NCI-H146 treated with DMSO at 0.1 percent for 48 hours (cell line): ENCODE measurements around the gene ANKZF1.

Experiments used
- DNase-seq: peaks from one replicate; lab custom pipeline; 2025; ENCODE audit not compliant: unreplicated experiment; lab: John Stamatoyannopoulos, UW

The ANKZF1 gene

DNA sequence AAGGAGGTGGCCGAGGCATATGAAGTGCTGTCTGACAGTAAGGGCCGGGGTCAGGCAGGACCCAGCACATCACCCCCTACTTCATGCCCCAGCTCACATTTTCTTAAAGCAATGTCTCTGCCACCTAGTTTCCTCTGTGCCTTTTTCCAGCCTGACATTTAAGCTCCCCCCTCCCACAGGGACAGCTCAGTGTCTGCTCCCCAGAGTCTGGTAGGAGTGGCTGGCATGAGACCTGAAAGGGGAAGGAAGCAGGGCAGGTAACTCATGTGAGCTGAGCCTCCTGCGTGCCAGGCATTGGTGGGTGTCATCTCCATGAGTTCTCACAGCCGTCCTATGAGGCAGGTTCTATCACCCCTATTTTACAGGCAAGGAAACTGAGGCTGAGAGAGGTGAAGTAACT is 51.0 kb downstream of the ANKZF1 start:
- DNase-seq: no peak

DNA sequence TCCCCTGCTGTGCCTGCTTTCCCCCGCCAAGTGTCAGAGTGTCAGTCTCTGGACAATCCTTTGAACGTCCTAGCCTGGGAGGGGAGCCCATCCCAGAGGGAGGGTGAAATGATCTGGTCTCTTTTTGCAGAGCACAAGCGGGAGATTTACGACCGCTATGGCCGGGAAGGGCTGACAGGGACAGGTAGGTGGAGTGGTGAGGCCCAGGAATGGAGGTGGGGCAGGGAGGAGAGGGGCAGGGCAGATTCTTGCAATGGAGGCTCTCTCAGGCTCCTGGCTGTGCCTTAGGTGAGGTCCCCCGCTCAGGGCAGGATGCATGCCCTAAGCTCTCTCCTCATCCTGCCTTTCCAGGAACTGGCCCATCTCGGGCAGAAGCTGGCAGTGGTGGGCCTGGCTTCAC is 52.0 kb downstream of the ANKZF1 start:
- DNase-seq: no peak

DNA sequence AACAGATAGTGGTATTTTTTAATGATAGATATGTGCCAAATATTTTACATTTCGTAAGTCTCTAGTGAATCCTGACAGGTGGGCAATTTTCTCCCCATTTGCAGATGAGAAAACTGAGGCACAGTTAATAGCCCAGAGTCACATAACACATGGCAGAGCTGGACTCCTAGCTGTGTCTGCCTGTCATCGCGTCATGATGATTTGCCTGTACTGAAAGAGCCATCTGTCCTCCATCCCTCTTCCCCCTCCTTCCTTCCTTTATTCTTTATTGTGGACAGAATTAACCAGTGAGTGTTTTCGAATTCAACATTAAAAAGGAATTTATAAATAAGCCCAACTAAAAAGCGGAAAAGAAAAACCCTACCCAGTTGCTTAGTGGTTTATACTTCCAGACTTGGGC is 52.8 kb downstream of the ANKZF1 start:
- no peak for DNase-seq

DNA sequence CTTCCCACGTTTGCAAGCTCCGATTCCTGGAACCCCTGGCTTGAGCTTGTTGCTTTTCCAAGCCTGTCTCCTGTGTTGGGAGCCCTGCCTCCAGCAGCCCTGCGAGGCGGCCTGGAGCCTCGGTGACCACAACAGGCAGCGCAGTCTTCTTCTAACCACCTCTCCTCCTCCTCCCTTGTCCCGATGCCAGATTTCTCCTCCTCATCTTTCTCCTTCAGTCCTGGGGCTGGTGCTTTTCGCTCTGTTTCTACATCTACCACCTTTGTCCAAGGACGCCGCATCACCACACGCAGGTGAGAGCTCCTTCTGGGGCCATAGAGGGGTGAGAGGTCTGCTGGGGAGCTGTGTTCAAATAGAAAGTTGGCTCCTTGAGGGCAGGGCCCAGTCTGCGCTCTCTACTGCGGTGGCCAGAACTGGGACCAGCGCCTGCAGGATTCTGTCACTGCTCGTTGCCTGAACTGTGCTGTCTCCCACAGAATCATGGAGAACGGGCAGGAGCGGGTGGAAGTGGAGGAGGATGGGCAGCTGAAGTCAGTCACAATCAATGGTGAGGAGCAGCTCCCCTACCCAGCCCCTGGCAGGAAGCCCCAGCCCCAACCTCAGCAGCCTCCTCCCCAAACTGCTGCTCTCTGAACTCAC is 53.5 kb downstream of the ANKZF1 start:
- no peak for DNase-seq

- DNase-seq: no peak
Measured at GRCh38 chr2:219284501-219285372, 55.1 kb downstream of the ANKZF1 start.

GRCh38 chr2:219285373-219285735 is 55.7 kb downstream of the ANKZF1 start:
- DNase-seq: no peak

GRCh38 chr2:219285894-219286425 is 56.4 kb downstream of the ANKZF1 start:
- DNase-seq: no peak
